ENCODE results near the gene BCL2A1. TPM values are rescaled to one million over a fixed set of nuclear protein-coding genes. Genes with fewer than 3 reads are reported as not detected.
"Not testable (repeated sequence)": the region's sequence is repeated elsewhere in the genome, so short reads cannot be mapped to it uniquely, and the experiment has no call there.

BCL2A1 gene
- total RNA-seq, 1 donor from 2014 or later, result 0.30 TPM

- Histone ChIP-seq H3K36me3 (no peaks in the 10 kb centered on the region), H3K27me3 (ENCODE audit: low read depth) (no peaks in the 10 kb centered on the region), H3K4me3 (no peak overlapping the region), H3K4me1 (no peaks in the 10 kb centered on the region), H3K9me3 (replicated peaks) (peaks cover 10% of the 10 kb centered on the region), H3K27ac (replicated peaks) (no peak overlapping the region)
- intact Hi-C loops (cut with micrococcal nuclease), result no loop called here
- TF ChIP-seq CTCF (IDR thresholded peaks at IDR 0.05; ENCODE audit: borderline replicate concordance), result no peak
- DNase-seq, result no peak
These were observed 41.2 kb upstream of the BCL2A1 start for GRCh38 chr15:80012060-80012726.

GRCh38 chr15:80011596-80011995 is 40.6 kb upstream of the BCL2A1 start:
- TF ChIP-seq CTCF (IDR thresholded peaks at IDR 0.05; ENCODE audit: borderline replicate concordance), result no peak
- no peaks in the 10 kb centered on the region for H3K27me3 ChIP-seq (ENCODE audit: low read depth)
- H3K9me3 ChIP-seq (replicated peaks), result peaks cover 10% of the 10 kb centered on the region
- H3K4me1 ChIP-seq, result no peaks in the 10 kb centered on the region
- H3K27ac ChIP-seq (replicated peaks), result no peak overlapping the region
- no peaks in the 10 kb centered on the region for H3K36me3 ChIP-seq
- intact Hi-C loops (cut with micrococcal nuclease), result no loop called here
- no peak for DNase-seq
- no peak overlapping the region for H3K4me3 ChIP-seq

- DNase-seq; intact Hi-C loops (cut with micrococcal nuclease); H3K4me1 ChIP-seq: not testable (repeated sequence)
These were observed 40.1 kb upstream of the BCL2A1 start for GRCh38 chr15:80011041-80011523.

GRCh38 chr15:80010131-80010673 is 39.2 kb upstream of the BCL2A1 start:
- H3K4me3 ChIP-seq, result no peak overlapping the region
- no peaks in the 10 kb centered on the region for H3K4me1 ChIP-seq
- no peaks in the 10 kb centered on the region for H3K27me3 ChIP-seq (ENCODE audit: low read depth)
- peaks cover 10% of the 10 kb centered on the region for H3K9me3 ChIP-seq (replicated peaks)
- intact Hi-C loops (cut with micrococcal nuclease), result no loop called here
- TF ChIP-seq CTCF (IDR thresholded peaks at IDR 0.05; ENCODE audit: borderline replicate concordance), result no peak
- no peak for DNase-seq
- no peaks in the 10 kb centered on the region for H3K36me3 ChIP-seq
- H3K27ac ChIP-seq (replicated peaks), result no peak overlapping the region

More at GRCh38 chr15:80011041-80011523, 40.1 kb upstream of the BCL2A1 start:
- H3K9me3 ChIP-seq (replicated peaks), result peaks cover 10% of the 10 kb centered on the region
- H3K27me3 ChIP-seq (ENCODE audit: low read depth); H3K36me3 ChIP-seq; H3K4me3 ChIP-seq; H3K27ac ChIP-seq (replicated peaks): not testable (repeated sequence)

- no peak for TF ChIP-seq CTCF (IDR thresholded peaks at IDR 0.05; ENCODE audit: borderline replicate concordance)
- no peak for DNase-seq
- intact Hi-C loops (cut with micrococcal nuclease), result no loop called here
- no peak overlapping the region for H3K27ac ChIP-seq (replicated peaks)
- H3K36me3 ChIP-seq, result no peaks in the 10 kb centered on the region
- no peak overlapping the region for H3K4me3 ChIP-seq
- H3K27me3 ChIP-seq (ENCODE audit: low read depth), result no peaks in the 10 kb centered on the region
- H3K9me3 ChIP-seq (replicated peaks), result no peaks in the 10 kb centered on the region
- H3K4me1 ChIP-seq, result no peaks in the 10 kb centered on the region
These were observed 36.5 kb upstream of the BCL2A1 start for GRCh38 chr15:80007532-80007931.

GRCh38 chr15:80006946-80007345 is 36.0 kb upstream of the BCL2A1 start:
- Histone ChIP-seq H3K27ac (replicated peaks) (no peak overlapping the region), H3K36me3 (no peaks in the 10 kb centered on the region), H3K4me3 (no peak overlapping the region), H3K27me3 (ENCODE audit: low read depth) (no peaks in the 10 kb centered on the region), H3K4me1 (no peaks in the 10 kb centered on the region), H3K9me3 (replicated peaks) (no peaks in the 10 kb centered on the region)
- DNase-seq, result no peak
- intact Hi-C loops (cut with micrococcal nuclease), result no loop called here
- no peak for TF ChIP-seq CTCF (IDR thresholded peaks at IDR 0.05; ENCODE audit: borderline replicate concordance)

All from left ventricle myocardium inferior (tissue), 1 donor.